GM12878 (cell line): ENCODE measurements around the gene GDE1. TPM values are rescaled to one million over a fixed set of nuclear protein-coding genes. Genes with fewer than 3 reads are reported as not detected.

Experiments used
- ATAC-seq: fragments of 200-7000 bp; cut with Tn5 transposase; 3 replicates; pipeline ENCODE4 v1.9.1; 2020; ENCODE audit warnings: mild to moderate bottlenecking, moderate library complexity
- BruUV-seq: library from RNA; stranded (reverse); fragments of 400-500 nt; replicated peaks from 2 replicates; lab custom pipeline; 2021; lab: Mats Ljungman, UMichigan
- CTCF ChIA-PET: fragments of 300-600 bp; sonication (Branson Sonifier 250); formaldehyde crosslinking; extraction: SDS; loops from one replicate; lab custom pipeline; 2021; ENCODE audit warnings: inconsistent platforms; lab: Yijun Ruan, JAX
- POLR2A ChIA-PET: fragments of 350-600 bp; formaldehyde crosslinking; extraction: SDS; loops from one replicate; lab custom pipeline; 2021; ENCODE audit warnings: inconsistent platforms; lab: Charles Lee
- RAD21 ChIA-PET: fragments of 300-600 bp; sonication (Branson Sonifier 250); formaldehyde crosslinking; loops from one replicate; lab custom pipeline; 2023; ENCODE audit warnings: antibody characterized with exemption; ENCODE audit not compliant: unreplicated experiment; lab: Charles Lee
- SMC1A ChIA-PET: fragments of 300-600 bp; sonication (Branson Sonifier 250); formaldehyde crosslinking; loops from one replicate; lab custom pipeline; 2023; ENCODE audit not compliant: unreplicated experiment, uncharacterized antibody; lab: Charles Lee
- DNase-seq: peaks from one replicate; pipeline ENCODE4 v3.0.0-alpha.2; 2011; ENCODE audit warnings: low read depth, low spot score
- FAIRE-seq: peaks from 3 replicates; lab custom pipeline; 2011; peaks lifted over from hg19 to GRCh38; lab: Jason Lieb, UNC
- H2AFZ ChIP-seq: 2 replicates; pipeline ENCODE4 v1.6.0; 2011; ENCODE audit warnings: low read depth, low read length, control low read depth; ENCODE audit not compliant: control insufficient read depth
- H3K27ac ChIP-seq: 2 replicates; pipeline ENCODE4 v1.5.1; 2011; ENCODE audit warnings: control low read depth; ENCODE audit not compliant: control insufficient read depth, insufficient read depth
- H3K27me3 ChIP-seq, 2 experiments: replicated peaks in 1 of 2; 2 replicates each; pipeline versions ENCODE4 v1.6.0 to v1.6.1; 2011; ENCODE audit warnings: low read length in 1 of 2; ENCODE audit not compliant: control insufficient read depth in 2 of 2, insufficient read depth in 2 of 2
- H3K36me3 ChIP-seq, 2 experiments: 2 replicates each; pipeline ENCODE4 v1.5.1; 2011; ENCODE audit warnings: low read length in 1 of 2; ENCODE audit not compliant: control insufficient read depth in 2 of 2, insufficient read depth in 2 of 2
- H3K4me1 ChIP-seq: 2 replicates; pipeline ENCODE4 v1.6.1; 2011; ENCODE audit warnings: mild to moderate bottlenecking, low read length, moderate library complexity, mixed read lengths; ENCODE audit not compliant: control insufficient read depth, insufficient read depth
- H3K4me2 ChIP-seq: 2 replicates; pipeline ENCODE4 v1.6.0; 2011; ENCODE audit warnings: control low read depth; ENCODE audit not compliant: control insufficient read depth, insufficient read depth
- H3K4me3 ChIP-seq: fragments of 200-600 bp; sonication (generic); 2 replicates; pipeline ENCODE4 v1.5.1; 2016
- H3K79me2 ChIP-seq: 2 replicates; pipeline ENCODE4 v1.6.0; 2011; ENCODE audit warnings: low read length; ENCODE audit not compliant: control insufficient read depth, insufficient read depth
- H3K9ac ChIP-seq: 2 replicates; pipeline ENCODE4 v1.8.0; 2011; ENCODE audit warnings: low read length, control low read depth, mixed read lengths; ENCODE audit not compliant: control insufficient read depth, insufficient read depth
- H3K9me3 ChIP-seq: replicated peaks from 3 replicates; pipeline ENCODE4 v1.5.1; 2011; ENCODE audit warnings: mild to moderate bottlenecking, low read length; ENCODE audit not compliant: control insufficient read depth, insufficient read depth
- H4K20me1 ChIP-seq: 2 replicates; pipeline ENCODE4 v1.6.0; 2011; ENCODE audit not compliant: control insufficient read depth, insufficient read depth
- ATF7 ChIP-seq: fragments of 450-650 bp; IDR thresholded peaks from 2 replicates; pipeline ENCODE4 v1.6.1; 2016; ENCODE audit warnings: low read depth, mild to moderate bottlenecking
- BRCA1 ChIP-seq: IDR thresholded peaks from 2 replicates; pipeline ENCODE4 v1.6.1; 2011; ENCODE audit warnings: low read depth, low read length, improper control_type of control experiment
- FOXM1 ChIP-seq: IDR thresholded peaks from 2 replicates; pipeline ENCODE4 v1.6.1; 2012; ENCODE audit warnings: low read depth, mild to moderate bottlenecking, inconsistent platforms, low read length, moderate library complexity
- GATAD2B ChIP-seq: fragments of 450-650 bp; conservative IDR thresholded peaks from 2 replicates; pipeline ENCODE4 v1.6.1; 2017; ENCODE audit warnings: low read depth, mild to moderate bottlenecking, moderate library complexity
- MTA3 ChIP-seq: IDR thresholded peaks from 2 replicates; pipeline ENCODE4 v1.6.1; 2012; ENCODE audit warnings: low read length, inconsistent platforms, borderline replicate concordance
- MXI1 ChIP-seq: fragments of 150-350 bp; IDR thresholded peaks from 2 replicates; pipeline ENCODE4 v1.6.1; 2011; ENCODE audit warnings: low read depth, mild to moderate bottlenecking, inconsistent platforms, low read length, improper control_type of control experiment
- MYC ChIP-seq: IDR thresholded peaks from 2 replicates; pipeline ENCODE4 v1.6.1; 2011; ENCODE audit warnings: mild to moderate bottlenecking, low read length, moderate library complexity, inconsistent platforms; ENCODE audit not compliant: insufficient read depth, insufficient replicate concordance, insufficient read length, severe bottlenecking
- NFXL1 ChIP-seq: fragments of 450-650 bp; IDR thresholded peaks from 2 replicates; pipeline ENCODE4 v1.6.1; 2017; ENCODE audit warnings: antibody characterized with exemption, mild to moderate bottlenecking, borderline replicate concordance
- NR2C2 ChIP-seq: IDR thresholded peaks from 2 replicates; pipeline ENCODE4 v1.6.1; 2011; ENCODE audit warnings: borderline replicate concordance, low read depth; ENCODE audit not compliant: control insufficient read depth, insufficient read length
- PRDM15 ChIP-seq: fragments of 450-650 bp; formaldehyde crosslinking; IDR thresholded peaks from 2 replicates; pipeline ENCODE4 v1.4.0; 2020; ENCODE audit warnings: mild to moderate bottlenecking, moderate library complexity
- RUNX3 ChIP-seq: IDR thresholded peaks from 2 replicates; pipeline ENCODE4 v1.6.1; 2012; ENCODE audit warnings: low read length, inconsistent platforms
- SMAD1 ChIP-seq: fragments of 450-650 bp; IDR thresholded peaks from 2 replicates; pipeline ENCODE4 v1.6.1; 2018; ENCODE audit warnings: mild to moderate bottlenecking, low read depth; ENCODE audit not compliant: partially characterized antibody
- SRF ChIP-seq, 2 experiments: IDR thresholded peaks; 2 replicates each; pipeline ENCODE4 v1.6.1; 2011; ENCODE audit warnings: low read depth in 2 of 2, low read length in 2 of 2, mild to moderate bottlenecking in 1 of 2, moderate library complexity in 1 of 2
- SUZ12 ChIP-seq: fragments of 200-600 bp; sonication (generic); IDR thresholded peaks from one replicate; pipeline ENCODE4 v1.6.1; 2018; ENCODE audit warnings: antibody characterized with exemption, mild to moderate bottlenecking; ENCODE audit not compliant: unreplicated experiment
- ZNF217 ChIP-seq: fragments of 450-650 bp; IDR thresholded peaks from 2 replicates; pipeline ENCODE4 v1.6.1; 2017; ENCODE audit warnings: antibody characterized with exemption, mild to moderate bottlenecking
- ZNF24 ChIP-seq: fragments of 450-650 bp; IDR thresholded peaks from 2 replicates; pipeline ENCODE4 v1.6.1; 2017; ENCODE audit warnings: antibody characterized with exemption, mild to moderate bottlenecking
- ZNF384 ChIP-seq: IDR thresholded peaks from 2 replicates; pipeline ENCODE4 v1.6.1; 2012; ENCODE audit warnings: low read depth, mild to moderate bottlenecking, low read length, improper control_type of control experiment, borderline replicate concordance
- WGBS: methylation state at CpG from one replicate; pipeline ENCODE4 v1.1.6; 2016; ENCODE audit warnings: low lambda C conversion rate; ENCODE audit not compliant: insufficient replicate concordance, insufficient coverage; ENCODE audit errors: missing lambda C conversion rate; 5-methylcytosine and 5-hydroxymethylcytosine counted together
- in situ Hi-C: fragments of 300-500 bp; cut with MboI; formaldehyde crosslinking; loops from 9 replicates; pipeline ENCODE4 v1.14.3; 2018; ENCODE audit warnings: mixed read lengths
- intact Hi-C: fragments of 100-400 bp; cut with micrococcal nuclease; formaldehyde crosslinking; loops from one replicate; pipeline ENCODE4 v1.14.2; 2022; ENCODE audit not compliant: unreplicated experiment
- polyA plus RNA-seq, 11 experiments: library from polyadenylated mRNA; depleted of rRNA in 4 of 11; unstranded in 6 of 11; stranded (reverse) in 5 of 11; fragments of >200 nt; fragmentation: Nextera tagmentation in 4 of 11; fragmentation: Illumina TruSeq in 1 of 11; extraction: Ambion mirVana in 4 of 11; extraction: Trizol in 1 of 11; gene quantifications; 1 replicate in 1 of 11; 2 replicates in 10 of 11; pipeline versions ENCODE4 v1.2.1 to v1.2.3, GENCODE V29; 2011 to 2016; ENCODE audit warnings: inconsistent platforms in 2 of 11, missing spikeins in 2 of 11, low read depth in 1 of 11
- total RNA-seq, 4 experiments: library from RNA; depleted of rRNA in 3 of 4; stranded (reverse); fragments of >200 nt in 3 of 4; fragmentation: Illumina TruSeq in 1 of 4; extraction: Trizol in 1 of 4; gene quantifications; 2 replicates each; pipeline versions ENCODE4 v1.2.1 to v1.2.3, GENCODE V29; 2013 to 2021
- TF ChIP-seq, protein P1 (sequence below): IDR thresholded peaks from 2 replicates; pipeline ENCODE4 v1.6.1; 2012; ENCODE audit warnings: low read depth, low read length, improper control_type of control experiment
- TF ChIP-seq, protein P2 (sequence below): IDR thresholded peaks from 2 replicates; pipeline ENCODE4 v1.6.1; 2011; ENCODE audit warnings: borderline replicate concordance, low read depth, mild to moderate bottlenecking, moderate library complexity, mixed read lengths, low read length; ENCODE audit not compliant: insufficient read depth; ENCODE audit errors: extremely low read length

Gene GDE1
- total and polyA plus RNA-seq, 10 of the 15 experiments (the other 5 are each of a cell fraction or from before 2014, with no cell fraction given): 14.8 to 31.8 (median 21.0) TPM

GRCh38 chr16:19560078-19560477, 38.2 kb upstream of the GDE1 start:
- no peak for FAIRE-seq
- BruUV-seq: no TSS peak

More at GRCh38 chr16:19560078-19560477, 38.2 kb upstream of the GDE1 start:
- Histone ChIP-seq H3K36me3 (no peaks in the 10 kb centered on the region), H2AFZ (no peak overlapping the region), H3K9me3 (no peaks in the 10 kb centered on the region), H3K9ac (no peak overlapping the region), H3K4me2 (no peak overlapping the region), H3K27ac (no peak overlapping the region), H3K4me1 (peaks cover 3% of the 10 kb centered on the region), H3K79me2 (peaks cover 5% of the 10 kb centered on the region), H4K20me1 (no peaks in the 10 kb centered on the region), H3K27me3 (no peaks in the 10 kb centered on the region), H3K4me3 (no peak overlapping the region)
- POLR2A ChIA-PET: no interaction called here
- ATAC-seq (no peak), DNase-seq (no peak)
- RAD21 ChIA-PET: interaction anchor here (0.6 kb wide), 1 partner anchor 324 kb away, joined by 3 read pairs; no protein-coding TSS in a partner anchor
- TF ChIP-seq SUZ12 (no peak), NFXL1 (no peak), PRDM15 (CRISPR knock-in tag) (no peak), RUNX3 (no peak), ZNF384 (no peak), MXI1 (no peak), FOXM1 (no peak), MTA3 (no peak), NR2C2 (no peak), ZNF24 (no peak), MYC (no peak), GATAD2B (no peak), SMAD1 (no peak), BRCA1 (no peak), ZNF217 (no peak), SRF (IDR thresholded peaks at IDR 0.05; ENCODE audit: low read depth in 2 of 2, low read length in 2 of 2) (no peak), ATF7 (no peak)
- TF ChIP-seq, protein P1, sequence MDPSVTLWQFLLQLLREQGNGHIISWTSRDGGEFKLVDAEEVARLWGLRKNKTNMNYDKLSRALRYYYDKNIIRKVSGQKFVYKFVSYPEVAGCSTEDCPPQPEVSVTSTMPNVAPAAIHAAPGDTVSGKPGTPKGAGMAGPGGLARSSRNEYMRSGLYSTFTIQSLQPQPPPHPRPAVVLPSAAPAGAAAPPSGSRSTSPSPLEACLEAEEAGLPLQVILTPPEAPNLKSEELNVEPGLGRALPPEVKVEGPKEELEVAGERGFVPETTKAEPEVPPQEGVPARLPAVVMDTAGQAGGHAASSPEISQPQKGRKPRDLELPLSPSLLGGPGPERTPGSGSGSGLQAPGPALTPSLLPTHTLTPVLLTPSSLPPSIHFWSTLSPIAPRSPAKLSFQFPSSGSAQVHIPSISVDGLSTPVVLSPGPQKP: no peak
- TF ChIP-seq, protein P2, sequence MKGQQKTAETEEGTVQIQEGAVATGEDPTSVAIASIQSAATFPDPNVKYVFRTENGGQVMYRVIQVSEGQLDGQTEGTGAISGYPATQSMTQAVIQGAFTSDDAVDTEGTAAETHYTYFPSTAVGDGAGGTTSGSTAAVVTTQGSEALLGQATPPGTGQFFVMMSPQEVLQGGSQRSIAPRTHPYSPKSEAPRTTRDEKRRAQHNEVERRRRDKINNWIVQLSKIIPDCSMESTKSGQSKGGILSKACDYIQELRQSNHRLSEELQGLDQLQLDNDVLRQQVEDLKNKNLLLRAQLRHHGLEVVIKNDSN: no peak
- CTCF ChIA-PET: interaction anchor here (0.7 to 1.9 kb wide), 5 partner anchors 8 to 331 kb away, joined by 3 to 20 read pairs (median 4); no protein-coding TSS in a partner anchor
- intact Hi-C loops (no loop called here), in situ Hi-C loops (no loop called here)
- WGBS: 96% methylated on average over 4 of the region's 4 CpGs
- SMC1A ChIA-PET: interaction anchor here (0.8 to 1.8 kb wide), 2 partner anchors 159 to 326 kb away, joined by 3 to 10 read pairs; no protein-coding TSS in a partner anchor
